Testis (tissue), 3 donors: ENCODE results near the gene PHIP. TPM values are rescaled to one million over a fixed set of nuclear protein-coding genes. Genes with fewer than 3 reads are reported as not detected.
"Not testable (repeated sequence)": the region's sequence is repeated elsewhere in the genome, so short reads cannot be mapped to it uniquely, and the experiment has no call there.

Experiments
- DNase-seq: peaks from one replicate; pipeline ENCODE4 v3.0.0-alpha.2; 2019
- H3K27ac ChIP-seq, 2 donors: fragments of 200-600 bp; sonication (generic); one replicate each; pipeline ENCODE4 v1.5.1; 2019
- H3K27me3 ChIP-seq: fragments of 200-600 bp; sonication (generic); one replicate; pipeline ENCODE4 v1.5.1; 2019
- H3K36me3 ChIP-seq: fragments of 200-600 bp; sonication (generic); one replicate; pipeline ENCODE4 v1.5.1; 2017; ENCODE audit warnings: low read depth; ENCODE audit errors: missing control alignments
- H3K4me1 ChIP-seq: fragments of 200-600 bp; sonication (generic); one replicate; pipeline ENCODE4 v1.5.1; 2019
- H3K4me3 ChIP-seq, 2 donors: fragments of 200-600 bp; sonication (generic); one replicate each; pipeline ENCODE4 v1.5.1; 2017 to 2019
- H3K9me3 ChIP-seq: fragments of 200-600 bp; sonication (generic); one replicate; pipeline ENCODE4 v1.5.1; 2017
- POLR2A ChIP-seq: fragments of 450-650 bp; IDR thresholded peaks from one replicate; pipeline ENCODE4 v1.6.1; 2017; ENCODE audit warnings: antibody characterized with exemption, mild to moderate bottlenecking, moderate library complexity
- WGBS, 2 donors: methylation state at CpG; one replicate each; pipeline ENCODE4 v1.1.5; 2018; 5-methylcytosine and 5-hydroxymethylcytosine counted together
- intact Hi-C: fragments of 100-400 bp; cut with DNase I; formaldehyde crosslinking; loops from one replicate; pipeline ENCODE4 v1.15.1; 2023; ENCODE audit warnings: low total_unique reads
- polyA plus RNA-seq: library from polyadenylated mRNA; stranded (reverse); fragments of 350-450 nt; fragmentation: Illumina TruSeq; extraction: RNeasy Lipid Tissue Mini Kit (QIAGEN cat#74804); gene quantifications from one replicate; pipeline ENCODE4 v1.2.3, GENCODE V29; 2014; ENCODE audit warnings: low read depth, low replicate concordance; ENCODE audit not compliant: insufficient read depth
- total RNA-seq, 2 donors: library from RNA; depleted of rRNA; stranded (reverse); fragments of >200 nt; gene quantifications; one replicate each; pipeline ENCODE4 v1.2.3, GENCODE V29; 2016
- TF ChIP-seq, protein P1 (sequence below), 3 experiments: fragments of 450-650 bp in 2 of 3; fragments of 200-600 bp in 1 of 3; sonication (generic) in 1 of 3; IDR thresholded peaks; one replicate each; pipeline ENCODE4 v1.5.1; 2016 to 2019; ENCODE audit warnings: antibody characterized with exemption in 3 of 3, mild to moderate bottlenecking in 2 of 3, moderate library complexity in 1 of 3

PHIP gene
- total and polyA plus RNA-seq, 3 donors from 2014 or later: 9.0 to 43.9 (median 43.5) TPM

DNA sequence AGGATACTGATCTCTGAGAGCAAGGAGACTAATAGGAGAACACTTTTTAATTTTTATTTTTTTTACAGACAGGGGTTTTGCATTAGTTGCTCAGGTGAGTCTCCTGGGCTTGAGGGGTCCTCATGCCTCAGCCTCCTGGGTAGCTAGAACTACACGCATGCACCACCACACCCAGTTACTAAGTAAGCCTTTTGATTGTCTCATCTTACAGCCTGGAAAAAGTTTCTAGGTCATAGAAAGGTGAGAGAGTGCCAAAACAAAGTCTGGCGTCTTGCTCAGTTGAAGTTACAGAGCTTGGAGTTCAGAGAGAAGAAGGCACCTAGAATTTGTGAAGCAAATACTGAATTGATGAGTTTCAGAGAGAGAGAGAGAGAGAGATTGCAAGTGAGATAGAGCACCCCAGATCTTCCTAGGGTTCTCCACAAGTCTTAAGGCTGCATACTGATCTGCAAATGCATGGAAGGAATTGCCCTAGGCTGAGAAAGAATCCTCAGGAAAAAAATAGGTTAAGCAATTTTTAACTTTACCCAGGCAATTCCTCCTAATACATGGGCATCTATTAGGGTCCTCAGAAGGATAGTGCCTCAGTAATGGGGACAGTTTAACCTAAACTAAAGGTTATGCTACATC is 37.6 kb upstream of the PHIP start:
- TF ChIP-seq, protein P1, sequence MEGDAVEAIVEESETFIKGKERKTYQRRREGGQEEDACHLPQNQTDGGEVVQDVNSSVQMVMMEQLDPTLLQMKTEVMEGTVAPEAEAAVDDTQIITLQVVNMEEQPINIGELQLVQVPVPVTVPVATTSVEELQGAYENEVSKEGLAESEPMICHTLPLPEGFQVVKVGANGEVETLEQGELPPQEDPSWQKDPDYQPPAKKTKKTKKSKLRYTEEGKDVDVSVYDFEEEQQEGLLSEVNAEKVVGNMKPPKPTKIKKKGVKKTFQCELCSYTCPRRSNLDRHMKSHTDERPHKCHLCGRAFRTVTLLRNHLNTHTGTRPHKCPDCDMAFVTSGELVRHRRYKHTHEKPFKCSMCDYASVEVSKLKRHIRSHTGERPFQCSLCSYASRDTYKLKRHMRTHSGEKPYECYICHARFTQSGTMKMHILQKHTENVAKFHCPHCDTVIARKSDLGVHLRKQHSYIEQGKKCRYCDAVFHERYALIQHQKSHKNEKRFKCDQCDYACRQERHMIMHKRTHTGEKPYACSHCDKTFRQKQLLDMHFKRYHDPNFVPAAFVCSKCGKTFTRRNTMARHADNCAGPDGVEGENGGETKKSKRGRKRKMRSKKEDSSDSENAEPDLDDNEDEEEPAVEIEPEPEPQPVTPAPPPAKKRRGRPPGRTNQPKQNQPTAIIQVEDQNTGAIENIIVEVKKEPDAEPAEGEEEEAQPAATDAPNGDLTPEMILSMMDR (IDR thresholded peaks at IDR 0.05): no peak
- no peak for TF ChIP-seq POLR2A
- no peak for DNase-seq
- Histone ChIP-seq H3K4me1 (no peaks in the 10 kb centered on the region), H3K27ac (no peak overlapping the region), H3K27me3 (no peaks in the 10 kb centered on the region), H3K9me3 (no peaks in the 10 kb centered on the region), H3K4me3 (no peak overlapping the region), H3K36me3 (no peaks in the 10 kb centered on the region)
- 54 to 65% methylated on average over 2 of the region's 2 CpGs for WGBS, 2 donors
- intact Hi-C loops: no loop called here

DNA sequence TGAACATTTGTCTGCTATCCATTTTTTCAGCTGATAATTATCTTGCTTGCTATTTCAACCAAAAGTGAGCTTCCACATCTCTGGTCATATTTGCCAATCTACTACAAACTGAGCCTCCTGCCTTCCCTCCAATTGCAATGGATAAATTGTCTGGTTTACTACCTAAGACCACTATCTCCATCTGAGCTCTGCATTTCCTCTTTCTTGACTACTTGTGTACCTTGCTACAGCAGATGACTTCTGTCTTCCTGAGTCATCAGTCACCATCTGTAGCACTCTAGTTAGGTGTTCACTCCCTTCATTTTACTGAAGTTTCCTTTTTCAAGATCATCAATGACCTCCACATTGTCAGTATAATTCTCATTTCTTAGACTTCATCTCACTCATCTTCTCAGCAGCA is 33.5 kb upstream of the PHIP start:
- DNase-seq: no peak
- Histone ChIP-seq H3K4me3 (no peak overlapping the region), H3K27ac (no peak overlapping the region), H3K36me3 (no peaks in the 10 kb centered on the region), H3K4me1 (no peaks in the 10 kb centered on the region), H3K27me3 (no peaks in the 10 kb centered on the region), H3K9me3 (no peaks in the 10 kb centered on the region)
- intact Hi-C loops: no loop called here
- TF ChIP-seq POLR2A: no peak
- TF ChIP-seq, protein P1 (IDR thresholded peaks at IDR 0.05): no peak

DNA sequence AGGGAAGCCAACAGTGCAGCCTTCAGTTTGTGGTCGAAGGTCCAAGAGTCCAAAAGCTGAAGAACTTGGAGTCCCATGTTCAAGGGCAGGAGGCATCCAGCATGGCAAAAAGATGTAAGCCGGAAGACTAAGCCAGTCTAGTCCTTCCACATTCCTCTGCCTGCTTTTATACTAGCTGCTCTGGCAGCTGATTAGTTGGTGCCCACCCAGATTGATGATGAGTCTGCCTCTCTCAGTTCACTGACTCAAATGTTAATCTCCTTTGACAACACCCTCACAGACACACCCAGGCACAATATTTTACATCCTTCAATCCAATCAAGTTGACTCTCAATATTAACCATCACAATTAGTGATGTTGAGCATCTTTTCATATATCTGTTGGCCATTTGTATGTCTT is 23.1 kb upstream of the PHIP start:
- Histone ChIP-seq H3K27ac (no peak overlapping the region), H3K4me1 (no peaks in the 10 kb centered on the region), H3K4me3 (no peak overlapping the region), H3K36me3 (no peaks in the 10 kb centered on the region), H3K27me3 (no peaks in the 10 kb centered on the region), H3K9me3 (no peaks in the 10 kb centered on the region)
- no peak for DNase-seq
- intact Hi-C loops: no loop called here
- 92 to 95% methylated on average over 2 of the region's 2 CpGs for WGBS, 2 donors
- no peak for TF ChIP-seq POLR2A
- TF ChIP-seq, protein P1 (IDR thresholded peaks at IDR 0.05): no peak

DNA sequence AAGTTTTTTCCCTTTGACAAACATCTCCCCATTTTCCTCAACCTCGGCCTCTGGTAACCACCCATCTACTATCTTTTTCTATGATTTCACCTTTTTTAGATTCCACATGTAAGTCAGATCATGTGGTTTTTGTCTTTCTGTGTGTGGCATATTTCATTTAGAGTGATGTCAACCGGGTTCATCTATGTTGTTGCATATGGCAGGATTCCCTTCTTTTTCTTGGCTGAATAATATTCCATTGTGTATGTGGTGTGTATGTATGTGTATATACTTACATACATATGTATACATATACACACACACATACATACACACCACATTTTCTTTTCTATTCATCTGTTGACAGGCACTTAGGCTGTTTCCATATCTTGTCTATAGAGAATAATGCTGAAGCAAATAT is 22.2 kb upstream of the PHIP start:
- no peaks in the 10 kb centered on the region for H3K36me3 ChIP-seq
- H3K4me3 ChIP-seq: no peak overlapping the region
- 88 to 91% methylated on average over 2 of the region's 2 CpGs for WGBS, 2 donors
- DNase-seq: no peak
- H3K4me1 ChIP-seq: no peaks in the 10 kb centered on the region
- TF ChIP-seq, protein P1 (IDR thresholded peaks at IDR 0.05): no peak
- no peak for TF ChIP-seq POLR2A
- intact Hi-C loops: no loop called here
- no peaks in the 10 kb centered on the region for H3K9me3 ChIP-seq
- H3K27ac ChIP-seq: no peak overlapping the region
- no peaks in the 10 kb centered on the region for H3K27me3 ChIP-seq

DNA sequence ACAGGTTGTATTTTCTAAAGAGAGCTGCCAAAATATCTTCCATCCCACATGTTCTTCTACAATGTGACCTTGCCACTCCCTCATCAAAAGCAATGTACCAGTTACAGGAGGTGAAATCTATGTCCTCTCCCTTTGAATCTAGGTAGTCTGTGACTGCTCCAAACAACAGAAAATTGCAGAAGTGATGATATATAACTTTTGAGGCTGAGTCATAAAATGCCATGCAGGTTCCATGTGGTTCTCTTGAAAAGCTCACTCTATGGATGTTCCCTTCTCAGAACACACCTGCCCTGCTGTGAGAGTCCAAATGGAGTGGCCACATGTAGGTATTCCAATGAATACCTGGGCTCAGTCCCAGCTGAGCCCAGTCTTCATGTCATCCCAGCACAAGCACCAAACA is 16.9 kb upstream of the PHIP start:
- intact Hi-C loops: no loop called here
- no peak for DNase-seq

DNA sequence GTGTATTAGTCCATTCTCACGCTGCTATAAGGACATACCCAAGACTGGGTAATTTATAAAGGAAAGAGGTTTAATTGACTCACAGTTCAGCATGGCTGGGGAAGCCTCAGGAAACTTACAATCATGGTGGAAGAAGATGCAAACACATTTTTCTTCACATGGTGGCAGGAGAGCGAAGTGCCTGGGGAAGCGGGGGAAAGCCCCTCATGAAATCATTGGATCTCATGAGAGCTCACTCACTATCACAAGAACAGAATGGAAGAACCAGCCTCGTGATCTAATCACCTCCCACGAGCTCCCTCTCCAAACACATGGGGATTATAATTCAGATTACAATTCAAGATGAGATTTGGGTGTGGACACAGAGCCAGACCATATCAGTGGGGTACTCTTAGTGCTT is 13.7 kb upstream of the PHIP start:
- H3K36me3 ChIP-seq, H3K27ac ChIP-seq, H3K9me3 ChIP-seq, H3K4me1 ChIP-seq, H3K4me3 ChIP-seq, H3K27me3 ChIP-seq, DNase-seq, intact Hi-C loops: not testable (repeated sequence)
- WGBS, 2 donors: 67 to 87% methylated on average over 5 of the region's 5 CpGs

More for the DNA sequence above, 16.9 kb upstream of the PHIP start:
- no peak overlapping the region for H3K27ac ChIP-seq
- H3K9me3 ChIP-seq: no peaks in the 10 kb centered on the region
- H3K4me3 ChIP-seq: no peak overlapping the region
- H3K4me1 ChIP-seq: no peaks in the 10 kb centered on the region
- no peaks in the 10 kb centered on the region for H3K36me3 ChIP-seq
- no peaks in the 10 kb centered on the region for H3K27me3 ChIP-seq
- TF ChIP-seq POLR2A: no peak
- TF ChIP-seq, protein P1 (IDR thresholded peaks at IDR 0.05): no peak
